GM12878 (cell line): ENCODE results near the gene EYS. TPM values are rescaled to one million over a fixed set of nuclear protein-coding genes. Genes with fewer than 3 reads are reported as not detected.

Experiments
- ATAC-seq: fragments of 200-7000 bp; cut with Tn5 transposase; 3 replicates; pipeline ENCODE4 v1.9.1; 2020; ENCODE audit warnings: mild to moderate bottlenecking, moderate library complexity
- BruUV-seq: library from RNA; stranded (reverse); fragments of 400-500 nt; replicated peaks from 2 replicates; lab custom pipeline; 2021; lab: Mats Ljungman, UMichigan
- CTCF ChIA-PET: fragments of 300-600 bp; sonication (Branson Sonifier 250); formaldehyde crosslinking; extraction: SDS; loops from one replicate; lab custom pipeline; 2021; ENCODE audit warnings: inconsistent platforms; lab: Yijun Ruan, JAX
- POLR2A ChIA-PET: fragments of 350-600 bp; formaldehyde crosslinking; extraction: SDS; loops from one replicate; lab custom pipeline; 2021; ENCODE audit warnings: inconsistent platforms; lab: Charles Lee
- RAD21 ChIA-PET: fragments of 300-600 bp; sonication (Branson Sonifier 250); formaldehyde crosslinking; loops from one replicate; lab custom pipeline; 2023; ENCODE audit warnings: antibody characterized with exemption; ENCODE audit not compliant: unreplicated experiment; lab: Charles Lee
- SMC1A ChIA-PET: fragments of 300-600 bp; sonication (Branson Sonifier 250); formaldehyde crosslinking; loops from one replicate; lab custom pipeline; 2023; ENCODE audit not compliant: unreplicated experiment, uncharacterized antibody; lab: Charles Lee
- DNase-seq: peaks from one replicate; pipeline ENCODE4 v3.0.0-alpha.2; 2011; ENCODE audit warnings: low read depth, low spot score
- FAIRE-seq: peaks from 3 replicates; lab custom pipeline; 2011; peaks lifted over from hg19 to GRCh38; lab: Jason Lieb, UNC
- H2AFZ ChIP-seq: 2 replicates; pipeline ENCODE4 v1.6.0; 2011; ENCODE audit warnings: low read depth, low read length, control low read depth; ENCODE audit not compliant: control insufficient read depth
- H3K27ac ChIP-seq: 2 replicates; pipeline ENCODE4 v1.5.1; 2011; ENCODE audit warnings: control low read depth; ENCODE audit not compliant: control insufficient read depth, insufficient read depth
- H3K27me3 ChIP-seq, 2 experiments: replicated peaks in 1 of 2; 2 replicates each; pipeline versions ENCODE4 v1.6.0 to v1.6.1; 2011; ENCODE audit warnings: low read length in 1 of 2; ENCODE audit not compliant: control insufficient read depth in 2 of 2, insufficient read depth in 2 of 2
- H3K36me3 ChIP-seq, 2 experiments: 2 replicates each; pipeline ENCODE4 v1.5.1; 2011; ENCODE audit warnings: low read length in 1 of 2; ENCODE audit not compliant: control insufficient read depth in 2 of 2, insufficient read depth in 2 of 2
- H3K4me1 ChIP-seq: 2 replicates; pipeline ENCODE4 v1.6.1; 2011; ENCODE audit warnings: mild to moderate bottlenecking, low read length, moderate library complexity, mixed read lengths; ENCODE audit not compliant: control insufficient read depth, insufficient read depth
- H3K4me2 ChIP-seq: 2 replicates; pipeline ENCODE4 v1.6.0; 2011; ENCODE audit warnings: control low read depth; ENCODE audit not compliant: control insufficient read depth, insufficient read depth
- H3K4me3 ChIP-seq: fragments of 200-600 bp; sonication (generic); 2 replicates; pipeline ENCODE4 v1.5.1; 2016
- H3K79me2 ChIP-seq: 2 replicates; pipeline ENCODE4 v1.6.0; 2011; ENCODE audit warnings: low read length; ENCODE audit not compliant: control insufficient read depth, insufficient read depth
- H3K9ac ChIP-seq: 2 replicates; pipeline ENCODE4 v1.8.0; 2011; ENCODE audit warnings: low read length, control low read depth, mixed read lengths; ENCODE audit not compliant: control insufficient read depth, insufficient read depth
- H3K9me3 ChIP-seq: replicated peaks from 3 replicates; pipeline ENCODE4 v1.5.1; 2011; ENCODE audit warnings: mild to moderate bottlenecking, low read length; ENCODE audit not compliant: control insufficient read depth, insufficient read depth
- H4K20me1 ChIP-seq: 2 replicates; pipeline ENCODE4 v1.6.0; 2011; ENCODE audit not compliant: control insufficient read depth, insufficient read depth
- CHD4 ChIP-seq: fragments of 200-600 bp; sonication (generic); IDR thresholded peaks from 2 replicates; pipeline ENCODE4 v1.6.1; 2016; ENCODE audit warnings: mild to moderate bottlenecking
- EED ChIP-seq: sonication (generic); IDR thresholded peaks from 2 replicates; pipeline ENCODE4 v1.6.1; 2016; ENCODE audit warnings: antibody characterized with exemption, low read depth
- MTA3 ChIP-seq: IDR thresholded peaks from 2 replicates; pipeline ENCODE4 v1.6.1; 2012; ENCODE audit warnings: low read length, inconsistent platforms, borderline replicate concordance
- NFYB ChIP-seq: IDR thresholded peaks from 2 replicates; pipeline ENCODE4 v1.6.1; 2011; ENCODE audit warnings: low read depth, mild to moderate bottlenecking, low read length, improper control_type of control experiment, moderate library complexity; ENCODE audit not compliant: insufficient read depth
- PAX5 ChIP-seq: IDR thresholded peaks from 2 replicates; pipeline ENCODE4 v1.6.1; 2011; ENCODE audit warnings: low read depth, low read length, borderline replicate concordance
- RCOR1 ChIP-seq: conservative IDR thresholded peaks from 2 replicates; pipeline ENCODE4 v1.6.1; 2012; ENCODE audit warnings: low read depth, low read length, improper control_type of control experiment
- SMAD1 ChIP-seq: fragments of 450-650 bp; IDR thresholded peaks from 2 replicates; pipeline ENCODE4 v1.6.1; 2018; ENCODE audit warnings: mild to moderate bottlenecking, low read depth; ENCODE audit not compliant: partially characterized antibody
- TCF12 ChIP-seq: IDR thresholded peaks from 2 replicates; pipeline ENCODE4 v1.6.1; 2011; ENCODE audit warnings: low read depth, mild to moderate bottlenecking, low read length
- WGBS: methylation state at CpG from one replicate; pipeline ENCODE4 v1.1.6; 2016; ENCODE audit warnings: low lambda C conversion rate; ENCODE audit not compliant: insufficient replicate concordance, insufficient coverage; ENCODE audit errors: missing lambda C conversion rate; 5-methylcytosine and 5-hydroxymethylcytosine counted together
- in situ Hi-C: fragments of 300-500 bp; cut with MboI; formaldehyde crosslinking; loops from 9 replicates; pipeline ENCODE4 v1.14.3; 2018; ENCODE audit warnings: mixed read lengths
- intact Hi-C: fragments of 100-400 bp; cut with micrococcal nuclease; formaldehyde crosslinking; loops from one replicate; pipeline ENCODE4 v1.14.2; 2022; ENCODE audit not compliant: unreplicated experiment
- polyA plus RNA-seq, 11 experiments: library from polyadenylated mRNA; depleted of rRNA in 4 of 11; unstranded in 6 of 11; stranded (reverse) in 5 of 11; fragments of >200 nt; fragmentation: Nextera tagmentation in 4 of 11; fragmentation: Illumina TruSeq in 1 of 11; extraction: Ambion mirVana in 4 of 11; extraction: Trizol in 1 of 11; gene quantifications; 1 replicate in 1 of 11; 2 replicates in 10 of 11; pipeline versions ENCODE4 v1.2.1 to v1.2.3, GENCODE V29; 2011 to 2016; ENCODE audit warnings: inconsistent platforms in 2 of 11, missing spikeins in 2 of 11, low read depth in 1 of 11
- total RNA-seq, 4 experiments: library from RNA; depleted of rRNA in 3 of 4; stranded (reverse); fragments of >200 nt in 3 of 4; fragmentation: Illumina TruSeq in 1 of 4; extraction: Trizol in 1 of 4; gene quantifications; 2 replicates each; pipeline versions ENCODE4 v1.2.1 to v1.2.3, GENCODE V29; 2013 to 2021
- TF ChIP-seq, protein P1 (sequence below): fragments of 450-650 bp; IDR thresholded peaks from 2 replicates; pipeline ENCODE4 v1.6.1; 2017; ENCODE audit warnings: low read depth, mild to moderate bottlenecking, moderate library complexity
- TF ChIP-seq, protein P2 (sequence below): IDR thresholded peaks from 2 replicates; pipeline ENCODE4 v1.6.1; 2012; ENCODE audit warnings: improper control_type of control experiment, low read depth, low read length; ENCODE audit not compliant: insufficient replicate concordance

EYS gene
- total and polyA plus RNA-seq, 10 of the 15 experiments (the other 5 are each of a cell fraction or from before 2014, with no cell fraction given) = under 0.01 to 0.14 (median 0.02) TPM; not detected in 1

DNA sequence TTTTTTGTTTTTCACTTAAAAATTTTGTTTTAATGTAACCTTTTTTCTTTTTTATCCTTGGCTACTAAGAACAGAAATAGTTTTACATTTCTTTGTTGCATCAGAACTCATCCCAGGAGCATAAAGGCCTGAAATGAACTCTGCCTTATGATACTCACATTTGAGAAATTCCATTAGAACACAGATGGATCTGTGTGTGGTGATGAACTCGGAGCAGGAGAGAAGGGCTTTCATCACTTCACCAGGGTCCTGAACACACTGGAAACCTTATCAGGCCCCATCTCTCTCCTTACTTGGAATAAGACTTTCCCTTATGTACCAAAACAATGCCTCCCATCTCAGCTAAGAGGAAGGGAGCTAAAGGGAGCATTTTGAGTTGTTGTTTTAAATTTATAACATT, 1932.1 kb downstream of the EYS start:
- CTCF ChIA-PET = interaction anchor here (0.9 to 1.5 kb wide), 4 partner anchors 10 to 198 kb away, joined by 3 to 7 read pairs (median 3); no protein-coding TSS in a partner anchor
- RAD21 ChIA-PET = interaction anchor here (1.2 kb wide), 1 partner anchor 422 kb away, joined by 5 read pairs; no protein-coding TSS in a partner anchor
- in situ Hi-C loops = loop anchor here (25.0 kb wide), 1 partner anchor 463 kb away; the partner anchor contains the start of gene LGSN

More for the DNA sequence above, 1932.1 kb downstream of the EYS start:
- no peaks in the 10 kb centered on the region for H4K20me1 ChIP-seq
- TF ChIP-seq TCF12 (no peak), PAX5 (no peak), SMAD1 (no peak), CHD4 (no peak), RCOR1 (no peak), NFYB (no peak), EED (no peak), MTA3 (no peak)
- TF ChIP-seq, protein P1, sequence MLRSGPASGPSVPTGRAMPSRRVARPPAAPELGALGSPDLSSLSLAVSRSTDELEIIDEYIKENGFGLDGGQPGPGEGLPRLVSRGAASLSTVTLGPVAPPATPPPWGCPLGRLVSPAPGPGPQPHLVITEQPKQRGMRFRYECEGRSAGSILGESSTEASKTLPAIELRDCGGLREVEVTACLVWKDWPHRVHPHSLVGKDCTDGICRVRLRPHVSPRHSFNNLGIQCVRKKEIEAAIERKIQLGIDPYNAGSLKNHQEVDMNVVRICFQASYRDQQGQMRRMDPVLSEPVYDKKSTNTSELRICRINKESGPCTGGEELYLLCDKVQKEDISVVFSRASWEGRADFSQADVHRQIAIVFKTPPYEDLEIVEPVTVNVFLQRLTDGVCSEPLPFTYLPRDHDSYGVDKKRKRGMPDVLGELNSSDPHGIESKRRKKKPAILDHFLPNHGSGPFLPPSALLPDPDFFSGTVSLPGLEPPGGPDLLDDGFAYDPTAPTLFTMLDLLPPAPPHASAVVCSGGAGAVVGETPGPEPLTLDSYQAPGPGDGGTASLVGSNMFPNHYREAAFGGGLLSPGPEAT = no peak
- TF ChIP-seq, protein P2, sequence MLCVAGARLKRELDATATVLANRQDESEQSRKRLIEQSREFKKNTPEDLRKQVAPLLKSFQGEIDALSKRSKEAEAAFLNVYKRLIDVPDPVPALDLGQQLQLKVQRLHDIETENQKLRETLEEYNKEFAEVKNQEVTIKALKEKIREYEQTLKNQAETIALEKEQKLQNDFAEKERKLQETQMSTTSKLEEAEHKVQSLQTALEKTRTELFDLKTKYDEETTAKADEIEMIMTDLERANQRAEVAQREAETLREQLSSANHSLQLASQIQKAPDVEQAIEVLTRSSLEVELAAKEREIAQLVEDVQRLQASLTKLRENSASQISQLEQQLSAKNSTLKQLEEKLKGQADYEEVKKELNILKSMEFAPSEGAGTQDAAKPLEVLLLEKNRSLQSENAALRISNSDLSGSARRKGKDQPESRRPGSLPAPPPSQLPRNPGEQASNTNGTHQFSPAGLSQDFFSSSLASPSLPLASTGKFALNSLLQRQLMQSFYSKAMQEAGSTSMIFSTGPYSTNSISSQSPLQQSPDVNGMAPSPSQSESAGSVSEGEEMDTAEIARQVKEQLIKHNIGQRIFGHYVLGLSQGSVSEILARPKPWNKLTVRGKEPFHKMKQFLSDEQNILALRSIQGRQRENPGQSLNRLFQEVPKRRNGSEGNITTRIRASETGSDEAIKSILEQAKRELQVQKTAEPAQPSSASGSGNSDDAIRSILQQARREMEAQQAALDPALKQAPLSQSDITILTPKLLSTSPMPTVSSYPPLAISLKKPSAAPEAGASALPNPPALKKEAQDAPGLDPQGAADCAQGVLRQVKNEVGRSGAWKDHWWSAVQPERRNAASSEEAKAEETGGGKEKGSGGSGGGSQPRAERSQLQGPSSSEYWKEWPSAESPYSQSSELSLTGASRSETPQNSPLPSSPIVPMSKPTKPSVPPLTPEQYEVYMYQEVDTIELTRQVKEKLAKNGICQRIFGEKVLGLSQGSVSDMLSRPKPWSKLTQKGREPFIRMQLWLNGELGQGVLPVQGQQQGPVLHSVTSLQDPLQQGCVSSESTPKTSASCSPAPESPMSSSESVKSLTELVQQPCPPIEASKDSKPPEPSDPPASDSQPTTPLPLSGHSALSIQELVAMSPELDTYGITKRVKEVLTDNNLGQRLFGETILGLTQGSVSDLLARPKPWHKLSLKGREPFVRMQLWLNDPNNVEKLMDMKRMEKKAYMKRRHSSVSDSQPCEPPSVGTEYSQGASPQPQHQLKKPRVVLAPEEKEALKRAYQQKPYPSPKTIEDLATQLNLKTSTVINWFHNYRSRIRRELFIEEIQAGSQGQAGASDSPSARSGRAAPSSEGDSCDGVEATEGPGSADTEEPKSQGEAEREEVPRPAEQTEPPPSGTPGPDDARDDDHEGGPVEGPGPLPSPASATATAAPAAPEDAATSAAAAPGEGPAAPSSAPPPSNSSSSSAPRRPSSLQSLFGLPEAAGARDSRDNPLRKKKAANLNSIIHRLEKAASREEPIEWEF = no peak
- TF ChIP-seq, all 136 proteins: peak for 0
- H2AFZ ChIP-seq = no peak overlapping the region
- no peaks in the 10 kb centered on the region for H3K27me3 ChIP-seq
- POLR2A ChIA-PET = no interaction called here
- WGBS = 0% methylated on average over 1 of the region's 1 CpG
- H3K9ac ChIP-seq = no peak overlapping the region
- no peak overlapping the region for H3K4me2 ChIP-seq
- no peaks in the 10 kb centered on the region for H3K4me1 ChIP-seq
- ATAC-seq (no peak), DNase-seq (no peak), FAIRE-seq (no peak)
- no peaks in the 10 kb centered on the region for H3K9me3 ChIP-seq
- BruUV-seq = no TSS peak
- no peak overlapping the region for H3K4me3 ChIP-seq
- no peaks in the 10 kb centered on the region for H3K36me3 ChIP-seq
- no peaks in the 10 kb centered on the region for H3K79me2 ChIP-seq
- SMC1A ChIA-PET = interaction anchor here (0.6 to 1.4 kb wide), 6 partner anchors 12 to 476 kb away, joined by 3 to 8 read pairs (median 3); no protein-coding TSS in a partner anchor
- intact Hi-C loops = no loop called here
- no peak overlapping the region for H3K27ac ChIP-seq
